CD4-positive, alpha-beta memory T cell (primary cell): Measurements from ENCODE around the gene PPP1R12B. TPM values are rescaled to one million over a fixed set of nuclear protein-coding genes. Genes with fewer than 3 reads are reported as not detected.
"Not testable (repeated sequence)": the region's sequence is repeated elsewhere in the genome, so short reads cannot be mapped to it uniquely, and the experiment has no call there.

Experiments
- CTCF ChIA-PET: fragments of 350-600 bp; sonication (Branson Sonifier 250); formaldehyde crosslinking; loops from one replicate; lab custom pipeline; 2021; ENCODE audit warnings: inconsistent platforms; ENCODE audit not compliant: partially characterized antibody; lab: Charles Lee
- POLR2A ChIA-PET: fragments of 350-600 bp; sonication (Branson Sonifier 250); formaldehyde crosslinking; loops from one replicate; lab custom pipeline; 2021; ENCODE audit not compliant: partially characterized antibody; lab: Charles Lee
- DNase-seq, 5 donors: peaks; one replicate each; pipeline versions ENCODE4 v3.0.0 to v3.0.0-alpha.2; 2020 to 2022; ENCODE audit warnings: mixed read lengths in 1 of 5
- H3K27ac ChIP-seq: one replicate; pipeline ENCODE4 v1.7.0; 2013; ENCODE audit warnings: low read depth, low read length
- H3K27me3 ChIP-seq: 2 replicates; pipeline ENCODE4 v1.7.0; 2013; ENCODE audit warnings: mild to moderate bottlenecking, low read length, moderate library complexity; ENCODE audit not compliant: insufficient read depth
- H3K36me3 ChIP-seq: 2 replicates; pipeline ENCODE4 v1.7.0; 2013; ENCODE audit warnings: mild to moderate bottlenecking, low read length, moderate library complexity; ENCODE audit not compliant: insufficient read depth
- H3K4me1 ChIP-seq: 2 replicates; pipeline ENCODE4 v1.7.0; 2013; ENCODE audit warnings: mild to moderate bottlenecking, low read length, moderate library complexity; ENCODE audit not compliant: insufficient read depth
- H3K4me3 ChIP-seq, 2 donors: one replicate each; pipeline ENCODE4 v1.7.0; 2013; ENCODE audit warnings: low read length in 2 of 2, mild to moderate bottlenecking in 1 of 2
- H3K9me3 ChIP-seq, 2 donors: one replicate each; pipeline ENCODE4 v1.7.0; 2013; ENCODE audit warnings: low read length in 2 of 2, control low read depth in 1 of 2; ENCODE audit not compliant: control insufficient read depth in 1 of 2
- H3K27ac Mint-ChIP-seq, 7 donors: one replicate each; pipeline ENCODE4 v1.8.0; 2020 to 2021; ENCODE audit warnings: mixed read lengths in 7 of 7, mild to moderate bottlenecking in 6 of 7, inconsistent platforms in 3 of 7, moderate library complexity in 3 of 7
- H3K27me3 Mint-ChIP-seq, 2 donors: one replicate each; pipeline ENCODE4 v1.8.0; 2020 to 2021; ENCODE audit warnings: mixed read lengths in 2 of 2
- H3K36me3 Mint-ChIP-seq, 2 donors: one replicate each; pipeline ENCODE4 v1.8.0; 2020 to 2021; ENCODE audit warnings: mixed read lengths in 2 of 2, inconsistent platforms in 1 of 2, mild to moderate bottlenecking in 1 of 2
- H3K4me1 Mint-ChIP-seq, 4 donors: one replicate each; pipeline ENCODE4 v1.8.0; 2020 to 2021; ENCODE audit warnings: mixed read lengths in 4 of 4, mild to moderate bottlenecking in 1 of 4
- H3K4me3 Mint-ChIP-seq, 8 donors: one replicate each; pipeline ENCODE4 v1.8.0; 2020 to 2021; ENCODE audit warnings: mixed read lengths in 8 of 8, mild to moderate bottlenecking in 7 of 8, moderate library complexity in 6 of 8, inconsistent platforms in 3 of 8
- H3K9me3 Mint-ChIP-seq, 8 donors: one replicate each; pipeline ENCODE4 v1.8.0; 2020 to 2021; ENCODE audit warnings: mixed read lengths in 8 of 8, mild to moderate bottlenecking in 5 of 8, inconsistent platforms in 3 of 8, moderate library complexity in 1 of 8
- intact Hi-C: fragments of 100-400 bp; cut with micrococcal nuclease; formaldehyde crosslinking; loops from one replicate; pipeline ENCODE4 v1.15.1; 2023
- polyA plus RNA-seq, 2 donors: library from polyadenylated mRNA; unstranded; fragments of 300-500 nt; fragmentation: Illumina TruSeq; gene quantifications; one replicate each; pipeline ENCODE4 v1.2.3, GENCODE V29; 2021
- total RNA-seq, 2 experiments: library from RNA; stranded (reverse); gene quantifications; one replicate each; pipeline ENCODE4 v1.2.3, GENCODE V29; 2021

PPP1R12B gene
- total and polyA plus RNA-seq, 4 experiments from 2014 or later, result 1.9 to 33.7 (median 17.0) TPM

DNA sequence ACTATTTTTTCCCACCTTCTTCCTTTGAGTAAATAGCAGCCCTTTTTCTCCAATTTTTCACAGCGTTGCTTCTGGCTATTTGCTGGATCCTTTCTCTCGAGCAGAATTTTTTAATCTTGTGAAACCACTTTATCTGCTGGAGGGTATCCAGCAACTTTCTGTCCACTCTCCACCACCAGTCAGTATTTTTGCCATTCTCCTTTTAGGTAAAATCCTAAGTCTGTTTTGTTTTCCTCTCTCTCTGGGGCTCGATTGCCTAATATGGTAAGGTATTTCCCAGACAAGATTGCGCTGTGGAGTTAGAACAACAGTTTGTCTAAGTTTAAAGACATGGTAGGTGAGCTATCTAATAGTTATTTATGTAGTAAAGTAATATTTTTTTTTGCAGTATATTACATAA lies 156.9 kb downstream of the PPP1R12B start:
- intact Hi-C loops, result no loop called here
- Histone ChIP-seq H3K4me1 (no peaks in the 10 kb centered on the region), H3K36me3 (no peaks in the 10 kb centered on the region), H3K9me3 (no peaks in the 10 kb centered on the region), H3K4me3 (no peak overlapping the region), H3K27me3 (no peaks in the 10 kb centered on the region), H3K27ac (no peak overlapping the region)
- no peaks in the 10 kb centered on the region for H3K4me1 Mint-ChIP-seq
- DNase-seq, result no peak
- H3K4me3 Mint-ChIP-seq, result no peak overlapping the region
- ChIA-PET POLR2A (no interaction called here), CTCF (no interaction called here)
- no peak overlapping the region for H3K27ac Mint-ChIP-seq
- H3K9me3 Mint-ChIP-seq, result no peaks in the 10 kb centered on the region
- H3K36me3 Mint-ChIP-seq, result peaks cover 26 to 30% of the 10 kb centered on the region in 2 donors
- no peaks in the 10 kb centered on the region for H3K27me3 Mint-ChIP-seq

DNA sequence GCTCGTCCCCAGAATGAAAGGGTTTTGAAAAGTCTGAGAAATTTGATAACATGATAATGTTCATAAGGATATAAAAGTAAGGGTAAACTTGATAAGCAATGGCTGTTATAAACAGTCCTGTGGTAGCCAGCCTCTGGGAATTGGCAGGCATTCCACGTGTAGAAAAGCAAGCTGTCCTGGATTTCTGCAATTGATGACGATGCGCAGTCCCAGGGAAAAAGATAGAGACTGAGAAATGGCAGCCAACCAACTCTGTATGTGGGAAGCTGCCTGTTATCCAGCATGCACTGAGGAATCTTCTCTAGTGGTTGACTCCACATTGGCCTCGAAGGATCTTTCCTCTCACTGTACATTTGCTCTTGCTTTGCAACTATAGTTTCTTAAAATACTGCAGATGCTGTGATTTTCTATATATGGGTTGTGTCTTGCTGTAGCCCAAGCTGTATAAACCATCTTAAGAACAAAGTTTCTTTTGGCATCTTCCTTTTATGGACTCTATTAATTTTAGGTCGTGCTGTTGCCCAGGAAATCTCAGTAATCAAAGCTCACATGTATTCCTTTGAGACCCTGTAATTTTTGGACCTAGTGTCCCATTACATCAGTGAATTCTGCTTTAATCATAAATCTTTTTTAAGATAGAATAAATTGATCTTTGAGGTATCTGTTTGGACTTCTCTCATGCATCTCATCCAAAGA lies 157.5 kb downstream of the PPP1R12B start:
- CTCF ChIA-PET, H3K9me3 Mint-ChIP-seq, DNase-seq, H3K27ac Mint-ChIP-seq, H3K4me1 Mint-ChIP-seq, H3K27me3 ChIP-seq, H3K4me3 Mint-ChIP-seq, H3K36me3 ChIP-seq, H3K9me3 ChIP-seq, H3K4me3 ChIP-seq, H3K27ac ChIP-seq, intact Hi-C loops, H3K4me1 ChIP-seq, H3K27me3 Mint-ChIP-seq, POLR2A ChIA-PET: not testable (repeated sequence)
- H3K36me3 Mint-ChIP-seq, result peaks cover 26 to 29% of the 10 kb centered on the region in 2 donors

- H3K4me1 Mint-ChIP-seq, H3K27ac Mint-ChIP-seq, CTCF ChIA-PET, H3K9me3 Mint-ChIP-seq, H3K9me3 ChIP-seq, H3K27me3 ChIP-seq, H3K4me1 ChIP-seq, H3K27me3 Mint-ChIP-seq, H3K4me3 ChIP-seq, H3K36me3 ChIP-seq, H3K4me3 Mint-ChIP-seq, POLR2A ChIA-PET, intact Hi-C loops, H3K27ac ChIP-seq, DNase-seq: not testable (repeated sequence)
- H3K36me3 Mint-ChIP-seq, result peaks cover 12 to 32% of the 10 kb centered on the region in 2 donors
Observed at GRCh38 chr1:202508863-202509262, 160.4 kb downstream of the PPP1R12B start.

- H3K27ac Mint-ChIP-seq, result peak overlapping the region in 1 of 7 donors; percentile 58
- H3K27ac ChIP-seq, H3K9me3 Mint-ChIP-seq, H3K4me3 Mint-ChIP-seq, H3K4me1 Mint-ChIP-seq, H3K27me3 Mint-ChIP-seq, POLR2A ChIA-PET, H3K36me3 ChIP-seq, H3K27me3 ChIP-seq, DNase-seq, intact Hi-C loops, H3K9me3 ChIP-seq, H3K4me1 ChIP-seq, H3K4me3 ChIP-seq: not testable (repeated sequence)
- CTCF ChIA-PET, result interaction anchor here (1.4 kb wide), 1 partner anchor 50 kb away, joined by 3 read pairs; no protein-coding TSS in a partner anchor
- peaks cover 21 to 50% of the 10 kb centered on the region in 2 donors for H3K36me3 Mint-ChIP-seq
Observed at GRCh38 chr1:202513875-202514274, 165.4 kb downstream of the PPP1R12B start.

GRCh38 chr1:202516434-202516877 lies 168.0 kb downstream of the PPP1R12B start:
- intact Hi-C loops, result no loop called here
- no peaks in the 10 kb centered on the region for H3K9me3 ChIP-seq
- Mint-ChIP-seq H3K9me3 (no peaks in the 10 kb centered on the region), H3K4me1 (no peaks in the 10 kb centered on the region), H3K36me3 (peaks cover 22 to 48% of the 10 kb centered on the region in 2 donors), H3K27me3 (no peaks in the 10 kb centered on the region), H3K4me3 (no peak overlapping the region), H3K27ac (no peak overlapping the region)
- no peak for DNase-seq
- ChIA-PET CTCF (no interaction called here), POLR2A (no interaction called here)
- H3K27me3 ChIP-seq, result no peaks in the 10 kb centered on the region
- no peaks in the 10 kb centered on the region for H3K36me3 ChIP-seq
- no peak overlapping the region for H3K4me3 ChIP-seq
- no peaks in the 10 kb centered on the region for H3K4me1 ChIP-seq
- H3K27ac ChIP-seq, result no peak overlapping the region

GRCh38 chr1:202517146-202517545 lies 168.6 kb downstream of the PPP1R12B start:
- DNase-seq, H3K27me3 ChIP-seq, H3K4me3 Mint-ChIP-seq, H3K4me1 ChIP-seq, H3K4me3 ChIP-seq, H3K4me1 Mint-ChIP-seq, H3K27ac Mint-ChIP-seq, CTCF ChIA-PET, POLR2A ChIA-PET, intact Hi-C loops, H3K27me3 Mint-ChIP-seq, H3K9me3 Mint-ChIP-seq, H3K9me3 ChIP-seq, H3K27ac ChIP-seq, H3K36me3 ChIP-seq: not testable (repeated sequence)
- peaks cover 22 to 41% of the 10 kb centered on the region in 2 donors for H3K36me3 Mint-ChIP-seq

GRCh38 chr1:202518180-202518579 lies 169.7 kb downstream of the PPP1R12B start:
- H3K9me3 ChIP-seq, H3K27me3 Mint-ChIP-seq, H3K4me1 Mint-ChIP-seq, DNase-seq, H3K4me1 ChIP-seq, H3K4me3 Mint-ChIP-seq, H3K27ac Mint-ChIP-seq, POLR2A ChIA-PET, H3K27ac ChIP-seq, H3K4me3 ChIP-seq, intact Hi-C loops, H3K9me3 Mint-ChIP-seq, H3K36me3 ChIP-seq, H3K27me3 ChIP-seq: not testable (repeated sequence)
- H3K36me3 Mint-ChIP-seq, result peaks cover 23 to 36% of the 10 kb centered on the region in 2 donors
- CTCF ChIA-PET, result interaction anchor here (0.6 kb wide), 1 partner anchor 477 kb away, joined by 3 read pairs; no protein-coding TSS in a partner anchor
